ENCODE data around the gene KRTCAP2. TPM values are rescaled to one million over a fixed set of nuclear protein-coding genes. Genes with fewer than 3 reads are reported as not detected.
"Not testable (repeated sequence)": the region's sequence is repeated elsewhere in the genome, so short reads cannot be mapped to it uniquely, and the experiment has no call there.

Gene KRTCAP2
- total and polyA plus RNA-seq, 8 donors: 91.8 to 238 (median 108) TPM

- no peak for DNase-seq
- FAIRE-seq: no peak
Observed at GRCh38 chr1:155160128-155160527, 13.0 kb downstream of the KRTCAP2 start.

GRCh38 chr1:155158991-155159390 is 14.1 kb downstream of the KRTCAP2 start:
- Histone ChIP-seq H3K27me3 (no peaks in the 10 kb centered on the region), H3K9me3 (no peaks in the 10 kb centered on the region), H3K27ac (no peak overlapping the region), H3K4me3 (no peak overlapping the region), H3K36me3 (no peaks in the 10 kb centered on the region), H3K4me1 (no peaks in the 10 kb centered on the region)
- TF ChIP-seq CTCF (IDR thresholded peaks at IDR 0.05): no peak
- intact Hi-C loops (cut with DNase I): no loop called here
- FAIRE-seq (no peak), DNase-seq (no peak), ATAC-seq (no peak)
- WGBS, 2 donors: 41 to 66% methylated on average over 1 of the region's 1 CpG

More at GRCh38 chr1:155160128-155160527, 13.0 kb downstream of the KRTCAP2 start:
- H3K27me3 ChIP-seq: no peaks in the 10 kb centered on the region
- intact Hi-C loops (cut with DNase I): loop anchor here in 1 of 3 donors (10.0 kb wide), 1 partner anchor 55 kb away; no protein-coding TSS in a partner anchor
- no peaks in the 10 kb centered on the region for H3K4me1 ChIP-seq
- H3K4me3 ChIP-seq: no peak overlapping the region
- no peak overlapping the region for H3K27ac ChIP-seq
- no peak for TF ChIP-seq CTCF (IDR thresholded peaks at IDR 0.05)
- WGBS, 2 donors: 68 to 82% methylated on average over 8 of the region's 8 CpGs
- H3K36me3 ChIP-seq: no peaks in the 10 kb centered on the region
- ATAC-seq: no peak
- H3K9me3 ChIP-seq: no peaks in the 10 kb centered on the region

- H3K27me3 ChIP-seq; H3K4me1 ChIP-seq; H3K36me3 ChIP-seq; H3K9me3 ChIP-seq; ATAC-seq; H3K4me3 ChIP-seq; FAIRE-seq; H3K27ac ChIP-seq; intact Hi-C loops (cut with DNase I); DNase-seq: not testable (repeated sequence)
- 53 to 55% methylated on average over 3 of the region's 3 CpGs for WGBS, 2 donors
Observed at GRCh38 chr1:155155996-155156643, 17.0 kb downstream of the KRTCAP2 start.

- no peak for TF ChIP-seq CTCF (IDR thresholded peaks at IDR 0.05)
- Histone ChIP-seq H3K27me3 (no peaks in the 10 kb centered on the region), H3K4me3 (no peak overlapping the region), H3K4me1 (no peaks in the 10 kb centered on the region), H3K27ac (no peak overlapping the region), H3K9me3 (no peaks in the 10 kb centered on the region), H3K36me3 (no peaks in the 10 kb centered on the region)
- DNase-seq (no peak), ATAC-seq (no peak), FAIRE-seq (no peak)
- intact Hi-C loops (cut with DNase I): no loop called here
- 59 to 65% methylated on average over 3 of the region's 3 CpGs for WGBS, 2 donors
Observed at GRCh38 chr1:155145491-155145890, 27.6 kb downstream of the KRTCAP2 start.

GRCh38 chr1:155141749-155142148 is 31.4 kb downstream of the KRTCAP2 start:
- no peak overlapping the region for H3K27ac ChIP-seq
- no peak overlapping the region for H3K4me3 ChIP-seq
- H3K36me3 ChIP-seq: no peaks in the 10 kb centered on the region
- peaks cover 4 to 20% (median 6%) of the 10 kb centered on the region in 3 donors for H3K4me1 ChIP-seq
- FAIRE-seq: no peak
- intact Hi-C loops (cut with DNase I): no loop called here
- DNase-seq: no peak
- H3K27me3 ChIP-seq: no peaks in the 10 kb centered on the region
- WGBS, 2 donors: 66 to 70% methylated on average over 7 of the region's 7 CpGs
- no peak for TF ChIP-seq CTCF (IDR thresholded peaks at IDR 0.05)
- no peaks in the 10 kb centered on the region for H3K9me3 ChIP-seq
- ATAC-seq: no peak
